D721Med (cell line): ENCODE data around the gene NCOR1.

Source experiments
- DNase-seq: peaks from one replicate; pipeline ENCODE4 v3.0.0; 2011; ENCODE audit warnings: low spot score; ENCODE audit not compliant: insufficient read length
- FAIRE-seq: peaks from 2 replicates; lab custom pipeline; 2011; peaks lifted over from hg19 to GRCh38; lab: Jason Lieb, UNC
- CTCF ChIP-seq: IDR thresholded peaks from 2 replicates; pipeline ENCODE4 v1.5.1; 2012; ENCODE audit warnings: mild to moderate bottlenecking, control low read depth; ENCODE audit not compliant: insufficient read depth; ENCODE audit errors: missing control alignments

The NCOR1 gene

GRCh38 chr17:16027708-16028584 is 187.4 kb downstream of the NCOR1 start:
- no peak for DNase-seq
- TF ChIP-seq CTCF = no peak
- FAIRE-seq = no peak

- FAIRE-seq = no peak
- no peak for TF ChIP-seq CTCF
- no peak for DNase-seq
These were observed 188.4 kb downstream of the NCOR1 start for GRCh38 chr17:16026895-16027294.

- TF ChIP-seq CTCF = no peak
- FAIRE-seq (no peak), DNase-seq (no peak)
These were observed 190.1 kb downstream of the NCOR1 start for GRCh38 chr17:16025202-16025601.

- DNase-seq (no peak), FAIRE-seq (no peak)
- TF ChIP-seq CTCF = no peak
These were observed 191.5 kb downstream of the NCOR1 start for GRCh38 chr17:16023881-16024280.

GRCh38 chr17:16019347-16019746 is 196.0 kb downstream of the NCOR1 start:
- no peak for DNase-seq
- TF ChIP-seq CTCF = no peak
- no peak for FAIRE-seq

GRCh38 chr17:16013943-16014407 is 201.4 kb downstream of the NCOR1 start:
- FAIRE-seq (peak; percentile 67), DNase-seq (no peak)
- no peak for TF ChIP-seq CTCF

GRCh38 chr17:16007439-16007838 is 207.9 kb downstream of the NCOR1 start:
- no peak for TF ChIP-seq CTCF
- FAIRE-seq = no peak
- DNase-seq = no peak
